ENCODE results near the gene APCDD1L.
"Not testable (repeated sequence)": the region's sequence is repeated elsewhere in the genome, so short reads cannot be mapped to it uniquely, and the experiment has no call there.

Gene APCDD1L

GRCh38 chr20:58416835-58417234, 98.4 kb downstream of the APCDD1L start:
- H3K4me3 ChIP-seq (replicated peaks in 1 of 2; ENCODE audit: low read depth in 2 of 2, low read length in 2 of 2), result no peak overlapping the region
- DNase-seq (ENCODE audit: low read depth in 2 of 2), result no peak
- no peak for TF ChIP-seq CTCF (IDR thresholded peaks at IDR 0.05; ENCODE audit: low read depth, low read length)

DNA sequence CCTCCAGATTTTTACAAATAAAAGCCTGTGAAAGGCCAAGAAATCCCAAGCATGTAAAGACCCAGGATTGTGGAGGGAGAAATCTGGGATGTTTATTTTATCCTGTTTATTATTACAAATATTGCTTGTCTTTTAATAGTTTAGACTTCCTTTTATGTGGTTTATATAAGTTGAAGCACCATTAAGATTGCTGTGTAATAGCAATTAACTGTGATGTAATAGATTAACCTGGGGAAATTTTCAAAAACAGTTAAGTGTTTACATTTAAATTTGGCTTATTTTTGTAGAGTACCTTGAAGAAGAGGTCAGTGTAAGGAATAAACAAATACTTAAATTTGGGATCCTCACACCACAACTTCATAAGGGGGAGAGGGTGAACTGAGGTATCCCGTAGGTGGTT, 99.1 kb downstream of the APCDD1L start:
- DNase-seq (ENCODE audit: low read depth in 2 of 2), result no peak
- no peak for TF ChIP-seq CTCF (IDR thresholded peaks at IDR 0.05; ENCODE audit: low read depth, low read length)
- H3K4me3 ChIP-seq (replicated peaks in 1 of 2; ENCODE audit: low read depth in 2 of 2, low read length in 2 of 2), result no peak overlapping the region

- H3K4me3 ChIP-seq (replicated peaks in 1 of 2; ENCODE audit: low read depth in 2 of 2, low read length in 2 of 2); DNase-seq (ENCODE audit: low read depth in 2 of 2): not testable (repeated sequence)
Observed at GRCh38 chr20:58414786-58415185, 100.4 kb downstream of the APCDD1L start.

DNA sequence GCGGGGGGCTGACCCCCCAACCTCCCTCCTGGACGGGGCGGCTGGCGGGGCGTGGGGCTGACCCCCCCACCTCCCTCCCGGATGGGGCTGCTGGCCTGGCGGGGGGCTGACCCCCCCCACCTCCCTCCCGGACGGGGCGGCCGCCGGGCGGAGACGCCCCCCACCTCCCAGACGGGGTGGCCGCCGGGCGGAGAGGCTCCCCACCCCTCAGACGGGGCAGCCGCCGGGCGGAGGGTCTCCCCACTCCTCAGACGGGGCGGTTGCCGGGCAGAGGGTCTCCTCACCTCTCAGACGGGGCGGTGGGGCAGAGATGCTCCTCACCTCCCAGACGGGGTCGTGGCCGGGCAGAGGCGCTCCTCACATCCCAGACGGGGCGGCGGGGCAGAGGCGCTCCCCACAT, 101.0 kb downstream of the APCDD1L start:
- H3K4me3 ChIP-seq (replicated peaks in 1 of 2; ENCODE audit: low read depth in 2 of 2, low read length in 2 of 2); DNase-seq (ENCODE audit: low read depth in 2 of 2): not testable (repeated sequence)

Measured in cardiac fibroblast (primary cell).